NB4 (cell line): ENCODE data around the gene C14orf132.

ENCODE experiments used
- CTCF ChIP-seq: IDR thresholded peaks from one replicate; pipeline ENCODE4 v1.5.1; 2012; ENCODE audit warnings: low read depth, low read length
- MAX ChIP-seq: IDR thresholded peaks from 2 replicates; pipeline ENCODE4 v1.6.1; 2011; ENCODE audit warnings: low read depth, low read length
- MYC ChIP-seq: IDR thresholded peaks from 2 replicates; pipeline ENCODE4 v1.6.1; 2011; ENCODE audit warnings: low read depth, low read length
- POLR2A ChIP-seq: IDR thresholded peaks from 2 replicates; pipeline ENCODE4 v1.6.1; 2011; ENCODE audit warnings: mild to moderate bottlenecking; ENCODE audit not compliant: insufficient read length; ENCODE audit errors: extremely low read depth

- TF ChIP-seq POLR2A (no peak), CTCF (no peak), MAX (no peak), MYC (no peak)
These were observed 40.5 kb upstream of the C14orf132 start for GRCh38 chr14:95998656-95999055.
